Measurements from ENCODE around the gene AGPS. TPM values are rescaled to one million over a fixed set of nuclear protein-coding genes. Genes with fewer than 3 reads are reported as not detected.

The AGPS gene
- total and polyA plus RNA-seq, 2 of the 13 experiments (the other 11 are each of a cell fraction or from before 2014, with no cell fraction given): 39.4 to 99.0 TPM

- peak; percentile 97 for TF ChIP-seq IRF9 (CRISPR knock-in tag; IDR thresholded peaks at IDR 0.05; ENCODE audit: borderline replicate concordance)
- no peak; the same call in 1 of the 2 replicates for TF ChIP-seq SIX4 (CRISPR knock-in tag; IDR thresholded peaks at IDR 0.05)
- peak in 1 of 2 experiments; percentile 83; a peak in 2 of 4 replicates for TF ChIP-seq ATF4 (CRISPR knock-in tag; IDR thresholded peaks at IDR 0.05)
- TF ChIP-seq ZNF761 (CRISPR knock-in tag; conservative IDR thresholded peaks at IDR 0.05): 0 out of 2 replicates have a peak, but pooled peaks have one; percentile 79
- peak; percentile 81; the same call in 1 of the 2 replicates for TF ChIP-seq ZFYVE20 (CRISPR knock-in tag; IDR thresholded peaks at IDR 0.05; ENCODE audit: borderline replicate concordance, low read depth)
- no peak for TF ChIP-seq SOX6 (IDR thresholded peaks at IDR 0.05)
- TF ChIP-seq SOX6 (CRISPR knock-in tag; IDR thresholded peaks at IDR 0.05): peak; percentile 82
- peak; percentile 19 for TF ChIP-seq ZBTB33 (CRISPR knock-in tag; IDR thresholded peaks at IDR 0.05)
- TF ChIP-seq E2F1 (CRISPR knock-in tag; IDR thresholded peaks at IDR 0.05): peak; percentile 96
- peak; percentile 99 for TF ChIP-seq NKX3-1 (CRISPR knock-in tag; IDR thresholded peaks at IDR 0.05)
- TF ChIP-seq ZNF460 (CRISPR knock-in tag; IDR thresholded peaks at IDR 0.05; ENCODE audit: borderline replicate concordance): no peak
- no peak for TF ChIP-seq ZNF292 (CRISPR knock-in tag; IDR thresholded peaks at IDR 0.05; ENCODE audit: borderline replicate concordance, low read depth)
- peak; percentile 91 for TF ChIP-seq ISL2 (CRISPR knock-in tag; IDR thresholded peaks at IDR 0.05)
- TF ChIP-seq ZNF839 (CRISPR knock-in tag; IDR thresholded peaks at IDR 0.05; ENCODE audit: borderline replicate concordance): peak; percentile 97; the same call in 1 of the 2 replicates
- TF ChIP-seq BATF2 (CRISPR knock-in tag; IDR thresholded peaks at IDR 0.05): peak; percentile 95
- no peak for TF ChIP-seq PAWR (CRISPR knock-in tag; IDR thresholded peaks at IDR 0.05; ENCODE audit: borderline replicate concordance)
- TF ChIP-seq HNRNPUL1 (IDR thresholded peaks at IDR 0.05; ENCODE audit: low read depth, low read length): peak; percentile 73
- no peak for TF ChIP-seq ZNF382 (CRISPR knock-in tag; IDR thresholded peaks at IDR 0.05; ENCODE audit: borderline replicate concordance)
- no peak for TF ChIP-seq ZNF512 (CRISPR knock-in tag; IDR thresholded peaks at IDR 0.05)
- peak; percentile 83 for TF ChIP-seq TEAD3 (CRISPR knock-in tag; optimal IDR thresholded peaks at IDR 0.05; ENCODE audit: borderline replicate concordance)
Observed at GRCh38 chr2:177392373-177393202, at the start of gene AGPS (continued).
